Measurements from ENCODE around the gene MAML2. TPM values are rescaled to one million over a fixed set of nuclear protein-coding genes. Genes with fewer than 3 reads are reported as not detected.
"Not testable (repeated sequence)": the region's sequence is repeated elsewhere in the genome, so short reads cannot be mapped to it uniquely, and the experiment has no call there.

Gene MAML2
- total RNA-seq, 2 experiments from 2014 or later = 0.15 to 1.0 TPM

DNA sequence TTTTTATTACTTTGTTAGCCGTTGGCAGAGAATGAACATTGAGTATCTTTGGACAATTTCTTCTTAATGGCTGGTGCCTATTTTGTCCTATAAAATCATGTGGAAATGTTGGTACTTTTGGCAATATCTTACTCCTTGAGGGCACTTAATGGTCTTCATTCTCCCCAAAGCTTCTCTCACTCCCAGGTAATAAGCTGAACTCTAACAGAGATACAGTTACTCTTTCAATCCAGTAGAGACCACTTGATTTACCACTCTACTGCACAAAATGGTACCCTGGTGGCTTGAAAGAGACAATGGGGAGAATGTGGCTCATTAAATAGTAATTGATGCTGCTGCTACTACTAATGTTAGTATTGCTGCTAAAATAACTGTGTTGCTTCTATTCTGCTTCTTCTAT lies 53.0 kb downstream of the MAML2 start:
- DNase-seq (ENCODE audit: low spot score) = no peak
- Histone ChIP-seq H3K9me3 (ENCODE audit: low read length) (no peaks in the 10 kb centered on the region), H3K27ac (ENCODE audit: low read depth, low read length, poor library complexity, severe bottlenecking) (no peak overlapping the region), H3K4me1 (ENCODE audit: insufficient read depth, low read length, poor library complexity, severe bottlenecking) (no peaks in the 10 kb centered on the region), H4K20me1 (ENCODE audit: insufficient read depth, low read length) (no peaks in the 10 kb centered on the region), H3K9me2 (ENCODE audit: insufficient read depth, low read length) (no peaks in the 10 kb centered on the region), H3K36me3 (ENCODE audit: insufficient read depth, low read length) (no peaks in the 10 kb centered on the region), H3K79me2 (ENCODE audit: insufficient read depth, low read depth, low read length) (no peaks in the 10 kb centered on the region), H3K4me3 (ENCODE audit: low read depth, low read length, poor library complexity, severe bottlenecking) (no peak overlapping the region), H2AFZ (ENCODE audit: low read length) (no peak overlapping the region), H3K4me2 (ENCODE audit: low read length) (no peak overlapping the region)
- ChIA-PET CTCF (ENCODE audit: unreplicated experiment) (no interaction called here), POLR2A (no interaction called here)
- BruUV-seq (replicated peaks) = no TSS peak
- intact Hi-C loops (cut with micrococcal nuclease; ENCODE audit: unreplicated experiment) = no loop called here
- TF ChIP-seq EZH2phosphoT487 (IDR thresholded peaks at IDR 0.05; ENCODE audit: borderline replicate concordance, low read depth, low read length) (no peak), CTCF (conservative IDR thresholded peaks at IDR 0.05; ENCODE audit: low read length) (no peak)

DNA sequence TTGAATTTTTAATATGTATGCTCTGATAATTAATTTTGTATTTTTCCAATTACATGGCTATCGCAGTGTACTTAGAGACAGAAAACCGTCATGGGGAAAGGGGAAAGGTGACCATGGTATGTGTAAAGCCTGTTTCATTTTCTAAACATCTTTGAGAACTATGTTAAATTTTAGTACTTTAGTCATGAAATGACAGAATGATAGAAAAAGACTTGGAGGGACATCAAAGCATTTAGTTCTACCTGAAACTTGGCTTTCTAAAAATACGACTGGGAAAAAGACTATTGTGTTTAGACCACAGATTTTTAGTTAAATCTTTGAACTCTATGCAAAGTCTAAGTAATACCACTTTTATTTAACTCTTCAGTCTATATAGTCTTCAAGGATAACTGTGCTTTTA lies 54.1 kb downstream of the MAML2 start:
- H2AFZ ChIP-seq (ENCODE audit: low read length) = no peak overlapping the region
- H3K27ac ChIP-seq (ENCODE audit: low read depth, low read length, poor library complexity, severe bottlenecking) = no peak overlapping the region
- no TSS peak for BruUV-seq (replicated peaks)
- no peaks in the 10 kb centered on the region for H3K4me1 ChIP-seq (ENCODE audit: insufficient read depth, low read length, poor library complexity, severe bottlenecking)
- no peaks in the 10 kb centered on the region for H3K79me2 ChIP-seq (ENCODE audit: insufficient read depth, low read depth, low read length)
- H3K9me3 ChIP-seq (ENCODE audit: low read length) = no peaks in the 10 kb centered on the region
- no peaks in the 10 kb centered on the region for H4K20me1 ChIP-seq (ENCODE audit: insufficient read depth, low read length)
- TF ChIP-seq EZH2phosphoT487 (IDR thresholded peaks at IDR 0.05; ENCODE audit: borderline replicate concordance, low read depth, low read length) = no peak
- TF ChIP-seq CTCF (conservative IDR thresholded peaks at IDR 0.05; ENCODE audit: low read length) = no peak
- ChIA-PET CTCF (ENCODE audit: unreplicated experiment) (no interaction called here), POLR2A (interaction anchor here (0.7 kb wide), 2 partner anchors 26 to 45 kb away, joined by 3 to 4 read pairs; no protein-coding TSS in a partner anchor)
- H3K9me2 ChIP-seq (ENCODE audit: insufficient read depth, low read length) = no peaks in the 10 kb centered on the region
- intact Hi-C loops (cut with micrococcal nuclease; ENCODE audit: unreplicated experiment) = no loop called here
- H3K4me2 ChIP-seq (ENCODE audit: low read length) = no peak overlapping the region
- H3K36me3 ChIP-seq (ENCODE audit: insufficient read depth, low read length) = no peaks in the 10 kb centered on the region
- H3K4me3 ChIP-seq (ENCODE audit: low read depth, low read length, poor library complexity, severe bottlenecking) = no peak overlapping the region
- no peak for DNase-seq (ENCODE audit: low spot score)

DNA sequence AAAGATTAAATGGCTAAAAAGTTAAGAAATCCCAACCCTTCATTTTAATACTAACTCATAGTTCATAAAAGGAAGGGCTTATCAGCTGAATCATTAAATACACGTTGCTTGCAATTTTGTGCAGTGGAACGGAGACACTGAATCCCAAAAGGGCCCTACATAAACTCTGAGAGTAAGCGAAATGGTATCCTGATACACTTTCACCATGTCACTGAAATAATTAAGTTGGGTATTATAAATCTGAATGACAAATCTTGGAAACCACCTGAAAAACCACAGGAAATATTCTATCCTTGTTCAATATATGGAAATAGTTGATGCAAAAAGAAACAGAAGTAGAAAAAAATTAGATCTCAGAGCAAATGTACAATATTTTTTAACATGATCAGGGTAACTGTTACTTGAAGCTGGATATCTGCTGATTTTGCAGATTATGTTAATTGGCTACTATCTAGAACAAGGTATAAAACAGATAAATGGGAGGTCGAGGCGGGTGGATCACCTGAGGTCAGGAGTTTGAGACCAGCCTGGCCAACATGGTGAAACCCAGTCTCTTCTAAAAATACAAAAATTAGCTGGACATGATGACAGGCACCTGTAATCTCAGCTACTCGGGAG lies 55.1 kb downstream of the MAML2 start:
- Histone ChIP-seq H4K20me1 (ENCODE audit: insufficient read depth, low read length) (no peaks in the 10 kb centered on the region), H3K4me1 (ENCODE audit: insufficient read depth, low read length, poor library complexity, severe bottlenecking) (no peaks in the 10 kb centered on the region), H3K27ac (ENCODE audit: low read depth, low read length, poor library complexity, severe bottlenecking) (no peak overlapping the region), H3K4me2 (ENCODE audit: low read length) (no peak overlapping the region), H3K4me3 (ENCODE audit: low read depth, low read length, poor library complexity, severe bottlenecking) (no peak overlapping the region), H3K9me2 (ENCODE audit: insufficient read depth, low read length) (no peaks in the 10 kb centered on the region), H3K9me3 (ENCODE audit: low read length) (no peaks in the 10 kb centered on the region), H3K79me2 (ENCODE audit: insufficient read depth, low read depth, low read length) (no peaks in the 10 kb centered on the region), H3K36me3 (ENCODE audit: insufficient read depth, low read length) (no peaks in the 10 kb centered on the region), H2AFZ (ENCODE audit: low read length) (no peak overlapping the region)
- POLR2A ChIA-PET = interaction anchor here (0.7 to 1.9 kb wide), 5 partner anchors 8 to 24 kb away, joined by 4 to 14 read pairs (median 4); no protein-coding TSS in a partner anchor
- intact Hi-C loops (cut with micrococcal nuclease; ENCODE audit: unreplicated experiment) = no loop called here
- TF ChIP-seq EZH2phosphoT487 (IDR thresholded peaks at IDR 0.05; ENCODE audit: borderline replicate concordance, low read depth, low read length) (no peak), CTCF (conservative IDR thresholded peaks at IDR 0.05; ENCODE audit: low read length) (no peak)
- CTCF ChIA-PET (ENCODE audit: unreplicated experiment) = no interaction called here
- DNase-seq (ENCODE audit: low spot score) = no peak
- no TSS peak for BruUV-seq (replicated peaks)

- H3K4me2 ChIP-seq (ENCODE audit: low read length); H4K20me1 ChIP-seq (ENCODE audit: insufficient read depth, low read length); H3K27ac ChIP-seq (ENCODE audit: low read depth, low read length, poor library complexity, severe bottlenecking); H3K79me2 ChIP-seq (ENCODE audit: insufficient read depth, low read depth, low read length); H3K9me3 ChIP-seq (ENCODE audit: low read length); H3K4me1 ChIP-seq (ENCODE audit: insufficient read depth, low read length, poor library complexity, severe bottlenecking); H3K4me3 ChIP-seq (ENCODE audit: low read depth, low read length, poor library complexity, severe bottlenecking); H3K36me3 ChIP-seq (ENCODE audit: insufficient read depth, low read length); H3K9me2 ChIP-seq (ENCODE audit: insufficient read depth, low read length); BruUV-seq (replicated peaks); H2AFZ ChIP-seq (ENCODE audit: low read length); CTCF ChIA-PET (ENCODE audit: unreplicated experiment); DNase-seq (ENCODE audit: low spot score); intact Hi-C loops (cut with micrococcal nuclease; ENCODE audit: unreplicated experiment): not testable (repeated sequence)
- POLR2A ChIA-PET = interaction anchor here (0.6 to 1.9 kb wide), 5 partner anchors 8 to 49 kb away, joined by 3 to 14 read pairs (median 3); no protein-coding TSS in a partner anchor
Observed at GRCh38 chr11:96285985-96286384, 57.0 kb downstream of the MAML2 start.
